HEK293 (cell line): ENCODE measurements around the gene COL25A1.
A peak's percentile ranks its signal among the peaks of the same experiment; 100 is the strongest.

Source experiments
- CTCF ChIA-PET: fragments of 350-600 bp; formaldehyde crosslinking; extraction: SDS; loops from one replicate; lab custom pipeline; 2021; ENCODE audit warnings: antibody characterized with exemption; lab: Yijun Ruan, JAX
- POLR2A ChIA-PET: fragments of 300-600 bp; formaldehyde crosslinking; extraction: SDS; loops from one replicate; lab custom pipeline; 2020; ENCODE audit warnings: antibody characterized with exemption, inconsistent platforms; lab: Yijun Ruan, JAX
- H3K27ac ChIP-seq: fragments of 200-500 bp; sonication (Bioruptor generic); 2 replicates; pipeline ENCODE4 v1.5.1; 2014; ENCODE audit warnings: low read depth, low read length, control low read depth, inconsistent platforms; ENCODE audit errors: extremely low read depth
- H3K36me3 ChIP-seq, 2 experiments: fragments of 200-500 bp in 1 of 2; sonication (Bioruptor generic) in 1 of 2; 1 replicate in 1 of 2; 2 replicates in 1 of 2; pipeline ENCODE4 v1.5.1; 2014 to 2017; ENCODE audit warnings: inconsistent platforms in 2 of 2, low read length in 2 of 2; ENCODE audit not compliant: control insufficient read depth in 2 of 2, insufficient read depth in 1 of 2
- H3K4me1 ChIP-seq: fragments of 200-500 bp; sonication (Bioruptor generic); 2 replicates; pipeline ENCODE4 v1.5.1; 2014; ENCODE audit warnings: mild to moderate bottlenecking, low read length, inconsistent platforms; ENCODE audit not compliant: control insufficient read depth, insufficient read depth
- H3K4me3 ChIP-seq: 2 replicates; pipeline ENCODE4 v1.5.1; 2011; ENCODE audit warnings: low read depth, mild to moderate bottlenecking, control low read depth, low read length, moderate library complexity
- H3K9me3 ChIP-seq: fragments of 200-500 bp; sonication (Bioruptor generic); 2 replicates; pipeline ENCODE4 v1.5.1; 2014; ENCODE audit warnings: low read depth, low read length, inconsistent platforms; ENCODE audit not compliant: control insufficient read depth, insufficient read depth
- CTCF ChIP-seq: fragments of 450-650 bp; formaldehyde crosslinking; IDR thresholded peaks from 2 replicates; pipeline ENCODE4 v1.5.1; 2016; ENCODE audit warnings: missing biosample characterization, missing genetic modification characterization
- PRDM6 ChIP-seq: fragments of 450-650 bp; formaldehyde crosslinking; IDR thresholded peaks from 2 replicates; pipeline ENCODE4 v1.5.1; 2017; ENCODE audit warnings: missing biosample characterization, missing genetic modification characterization
- SCRT2 ChIP-seq: fragments of 450-650 bp; formaldehyde crosslinking; IDR thresholded peaks from 2 replicates; pipeline ENCODE4 v1.5.1; 2016; ENCODE audit warnings: missing biosample characterization, missing genetic modification characterization
- TSHZ1 ChIP-seq: fragments of 450-650 bp; formaldehyde crosslinking; IDR thresholded peaks from 2 replicates; pipeline ENCODE4 v1.5.1; 2016; ENCODE audit warnings: missing biosample characterization, missing genetic modification characterization, borderline replicate concordance
- ZBTB49 ChIP-seq: fragments of 450-650 bp; formaldehyde crosslinking; IDR thresholded peaks from 2 replicates; pipeline ENCODE4 v1.5.1; 2016; ENCODE audit warnings: missing biosample characterization, missing genetic modification characterization, low read depth
- ZNF157 ChIP-seq: fragments of 450-650 bp; formaldehyde crosslinking; IDR thresholded peaks from 2 replicates; pipeline ENCODE4 v1.5.1; 2016; ENCODE audit warnings: missing biosample characterization, missing genetic modification characterization
- ZNF16 ChIP-seq: fragments of 450-650 bp; formaldehyde crosslinking; IDR thresholded peaks from 2 replicates; pipeline ENCODE4 v1.5.1; 2016; ENCODE audit warnings: low read depth, missing biosample characterization, missing genetic modification characterization
- ZNF266 ChIP-seq: fragments of 450-650 bp; formaldehyde crosslinking; IDR thresholded peaks from 2 replicates; pipeline ENCODE4 v1.5.1; 2016; ENCODE audit warnings: missing biosample characterization, missing genetic modification characterization, low read depth
- ZNF280C ChIP-seq: fragments of 450-650 bp; formaldehyde crosslinking; IDR thresholded peaks from 2 replicates; pipeline ENCODE4 v1.5.1; 2016; ENCODE audit warnings: missing biosample characterization, missing genetic modification characterization
- ZNF292 ChIP-seq: fragments of 450-650 bp; formaldehyde crosslinking; IDR thresholded peaks from 2 replicates; pipeline ENCODE4 v1.5.1; 2016; ENCODE audit warnings: low read depth, missing biosample characterization, missing genetic modification characterization, borderline replicate concordance
- ZNF324 ChIP-seq: fragments of 450-650 bp; formaldehyde crosslinking; IDR thresholded peaks from 2 replicates; pipeline ENCODE4 v1.5.1; 2016; ENCODE audit warnings: missing biosample characterization, missing genetic modification characterization
- ZNF335 ChIP-seq: fragments of 450-650 bp; formaldehyde crosslinking; conservative IDR thresholded peaks from 2 replicates; pipeline ENCODE4 v1.5.1; 2016; ENCODE audit warnings: missing biosample characterization, missing genetic modification characterization
- ZNF362 ChIP-seq: fragments of 450-650 bp; formaldehyde crosslinking; IDR thresholded peaks from 2 replicates; pipeline ENCODE4 v1.5.1; 2016; ENCODE audit warnings: missing biosample characterization, missing genetic modification characterization
- ZNF549 ChIP-seq: fragments of 450-650 bp; IDR thresholded peaks from 2 replicates; pipeline ENCODE4 v1.5.1; 2018; ENCODE audit warnings: missing biosample characterization, missing genetic modification characterization, mild to moderate bottlenecking, inconsistent platforms, moderate library complexity
- ZNF555 ChIP-seq: fragments of 450-650 bp; formaldehyde crosslinking; conservative IDR thresholded peaks from 2 replicates; pipeline ENCODE4 v1.5.1; 2017; ENCODE audit warnings: missing biosample characterization, mild to moderate bottlenecking, missing genetic modification characterization, inconsistent platforms
- ZNF580 ChIP-seq: fragments of 450-650 bp; formaldehyde crosslinking; IDR thresholded peaks from 2 replicates; pipeline ENCODE4 v1.5.1; 2016; ENCODE audit warnings: missing biosample characterization, missing genetic modification characterization
- ZNF747 ChIP-seq: fragments of 450-650 bp; formaldehyde crosslinking; IDR thresholded peaks from 2 replicates; pipeline ENCODE4 v1.5.1; 2016; ENCODE audit warnings: missing biosample characterization, missing genetic modification characterization
- ZNF777 ChIP-seq: fragments of 450-650 bp; formaldehyde crosslinking; IDR thresholded peaks from 2 replicates; pipeline ENCODE4 v1.5.1; 2017; ENCODE audit warnings: missing biosample characterization, missing genetic modification characterization, borderline replicate concordance
- ZNF791 ChIP-seq: fragments of 450-650 bp; formaldehyde crosslinking; IDR thresholded peaks from 2 replicates; pipeline ENCODE4 v1.5.1; 2016; ENCODE audit warnings: missing biosample characterization, missing genetic modification characterization

Gene COL25A1

GRCh38 chr4:109155084-109155483 lies 147.4 kb downstream of the COL25A1 start:
- CTCF ChIA-PET: no interaction called here

GRCh38 chr4:109154424-109154823 lies 148.0 kb downstream of the COL25A1 start:
- no peaks in the 10 kb centered on the region for H3K36me3 ChIP-seq
- H3K27ac ChIP-seq: no peak overlapping the region
- POLR2A ChIA-PET: no interaction called here
- H3K4me3 ChIP-seq: no peak overlapping the region
- peaks cover 11% of the 10 kb centered on the region for H3K4me1 ChIP-seq
- no peaks in the 10 kb centered on the region for H3K9me3 ChIP-seq
- CTCF ChIA-PET: no interaction called here
- TF ChIP-seq ZNF362 (tag by site-specific recombination) (no peak), ZNF335 (tag by site-specific recombination) (no peak), CTCF (tag by site-specific recombination) (no peak), ZNF16 (tag by site-specific recombination) (no peak), ZNF280C (tag by site-specific recombination) (no peak), ZNF747 (tag by site-specific recombination) (no peak), ZNF266 (tag by site-specific recombination) (no peak), ZNF157 (tag by site-specific recombination) (no peak), ZNF777 (tag by site-specific recombination) (no peak), ZNF555 (tag by site-specific recombination) (no peak), TSHZ1 (tag by site-specific recombination) (no peak), ZNF580 (tag by site-specific recombination) (no peak), ZNF324 (tag by site-specific recombination) (no peak), ZBTB49 (tag by site-specific recombination) (no peak), ZNF549 (tag by site-specific recombination) (no peak), ZNF292 (no peak), ZNF791 (no peak)

More at GRCh38 chr4:109155084-109155483, 147.4 kb downstream of the COL25A1 start:
- Histone ChIP-seq H3K27ac (no peak overlapping the region), H3K36me3 (no peaks in the 10 kb centered on the region), H3K4me3 (no peak overlapping the region), H3K9me3 (no peaks in the 10 kb centered on the region), H3K4me1 (peaks cover 11% of the 10 kb centered on the region)
- TF ChIP-seq ZNF324 (tag by site-specific recombination) (no peak), SCRT2 (tag by site-specific recombination) (peak; percentile 28; the same call in 1 of the 2 replicates), PRDM6 (tag by site-specific recombination) (peak; percentile 43; the same call in 1 of the 2 replicates)
- POLR2A ChIA-PET: no interaction called here
